ENCODE data around the gene ALOX15B.
"Not testable (repeated sequence)": the region's sequence is repeated elsewhere in the genome, so short reads cannot be mapped to it uniquely, and the experiment has no call there.

The ALOX15B gene

GRCh38 chr17:8041249-8041928 is 2.5 kb downstream of the ALOX15B start:
- DNase-seq (ENCODE audit: low read depth): peak; percentile 66

- DNase-seq (ENCODE audit: low read depth): no peak
These were observed 3.1 kb downstream of the ALOX15B start for GRCh38 chr17:8041979-8042378.

- DNase-seq (ENCODE audit: low read depth): no peak
These were observed 6.3 kb downstream of the ALOX15B start for GRCh38 chr17:8044819-8045810.

- DNase-seq (ENCODE audit: low read depth): no peak
These were observed 7.6 kb downstream of the ALOX15B start for GRCh38 chr17:8046306-8046928.

- DNase-seq (ENCODE audit: low read depth): no peak
These were observed 8.3 kb downstream of the ALOX15B start for GRCh38 chr17:8046929-8047768.

GRCh38 chr17:8047769-8048110 is 8.9 kb downstream of the ALOX15B start:
- no peak for DNase-seq (ENCODE audit: low read depth)

GRCh38 chr17:8048236-8048635 is 9.4 kb downstream of the ALOX15B start:
- DNase-seq (ENCODE audit: low read depth): no peak

- no peak for DNase-seq (ENCODE audit: low read depth)
These were observed 9.9 kb downstream of the ALOX15B start for GRCh38 chr17:8048736-8049135.

GRCh38 chr17:8051831-8052230 is 13.0 kb downstream of the ALOX15B start:
- no peak for DNase-seq (ENCODE audit: low read depth)

- DNase-seq (ENCODE audit: low read depth): no peak
These were observed 13.7 kb downstream of the ALOX15B start for GRCh38 chr17:8052256-8053252.

GRCh38 chr17:8053600-8053999 is 14.7 kb downstream of the ALOX15B start:
- DNase-seq (ENCODE audit: low read depth): no peak

GRCh38 chr17:8055851-8056231 is 17.0 kb downstream of the ALOX15B start:
- DNase-seq (ENCODE audit: low read depth): no peak

GRCh38 chr17:8056232-8056975 is 17.5 kb downstream of the ALOX15B start:
- peak; percentile 72 for DNase-seq (ENCODE audit: low read depth)

GRCh38 chr17:8056976-8057625 is 18.2 kb downstream of the ALOX15B start:
- no peak for DNase-seq (ENCODE audit: low read depth)

GRCh38 chr17:8057691-8058114 is 18.8 kb downstream of the ALOX15B start:
- DNase-seq (ENCODE audit: low read depth): peak; percentile 55

GRCh38 chr17:8059131-8059530 is 20.3 kb downstream of the ALOX15B start:
- no peak for DNase-seq (ENCODE audit: low read depth)

GRCh38 chr17:8060274-8060673 is 21.4 kb downstream of the ALOX15B start:
- DNase-seq (ENCODE audit: low read depth): peak; percentile 57

GRCh38 chr17:8061851-8062250 is 23.0 kb downstream of the ALOX15B start:
- not testable (repeated sequence) for DNase-seq (ENCODE audit: low read depth)

GRCh38 chr17:8062435-8062806 is 23.6 kb downstream of the ALOX15B start:
- DNase-seq (ENCODE audit: low read depth): no peak
